Keratinocyte (primary cell): Measurements from ENCODE around the gene RPRD1B. TPM values are rescaled to one million over a fixed set of nuclear protein-coding genes. Genes with fewer than 3 reads are reported as not detected.

Experiments used
- DNase-seq: peaks from one replicate; pipeline ENCODE4 v3.0.0-alpha.2; 2011; ENCODE audit warnings: low read depth, missing footprints, low spot score
- FAIRE-seq: peaks from 2 replicates; lab custom pipeline; 2011; peaks lifted over from hg19 to GRCh38; lab: Jason Lieb, UNC
- H2AFZ ChIP-seq: 2 replicates; pipeline ENCODE4 v1.6.0; 2012; ENCODE audit warnings: low read length, control low read depth, inconsistent platforms; ENCODE audit not compliant: control insufficient read depth
- H3K27ac ChIP-seq: 2 replicates; pipeline ENCODE4 v1.5.1; 2011; ENCODE audit warnings: low read length; ENCODE audit not compliant: control insufficient read depth, insufficient read depth
- H3K27me3 ChIP-seq: 3 replicates; pipeline ENCODE4 v1.6.0; 2011; ENCODE audit warnings: low read length; ENCODE audit not compliant: control insufficient read depth, insufficient read depth; ENCODE audit errors: extremely low read depth
- H3K36me3 ChIP-seq, 2 experiments: 2 replicates in 1 of 2; 3 replicates in 1 of 2; pipeline ENCODE4 v1.5.1; 2011; ENCODE audit warnings: low read length in 2 of 2, mild to moderate bottlenecking in 1 of 2; ENCODE audit not compliant: control insufficient read depth in 2 of 2, insufficient read depth in 2 of 2; ENCODE audit errors: extremely low read depth in 1 of 2
- H3K4me1 ChIP-seq: 3 replicates; pipeline ENCODE4 v1.5.1; 2011; ENCODE audit warnings: low read length; ENCODE audit not compliant: control insufficient read depth, insufficient read depth; ENCODE audit errors: extremely low read depth
- H3K4me2 ChIP-seq: 3 replicates; pipeline ENCODE4 v1.6.0; 2011; ENCODE audit warnings: low read depth, low read length; ENCODE audit not compliant: control insufficient read depth, insufficient read depth; ENCODE audit errors: extremely low read depth
- H3K4me3 ChIP-seq, 3 experiments: fragments of 200-600 bp in 1 of 3; sonication (generic) in 1 of 3; 2 replicates in 2 of 3; 3 replicates in 1 of 3; pipeline ENCODE4 v1.5.1; 2011 to 2016; ENCODE audit warnings: low read length in 3 of 3, mild to moderate bottlenecking in 3 of 3, control low read depth in 2 of 3, inconsistent platforms in 1 of 3, low read depth in 1 of 3, mixed read lengths in 1 of 3, mixed run types in 1 of 3, moderate library complexity in 1 of 3; ENCODE audit not compliant: control insufficient read depth in 2 of 3, insufficient read depth in 2 of 3; ENCODE audit errors: extremely low read depth in 1 of 3
- H3K79me2 ChIP-seq: 2 replicates; pipeline ENCODE4 v1.6.0; 2012; ENCODE audit warnings: low read length; ENCODE audit not compliant: control insufficient read depth, insufficient read depth
- H3K9ac ChIP-seq: 3 replicates; pipeline ENCODE4 v1.6.0; 2011; ENCODE audit warnings: low read length; ENCODE audit not compliant: control insufficient read depth, insufficient read depth; ENCODE audit errors: extremely low read depth
- H3K9me1 ChIP-seq: 3 replicates; pipeline ENCODE4 v1.6.0; 2011; ENCODE audit warnings: low read length; ENCODE audit not compliant: control insufficient read depth, insufficient read depth; ENCODE audit errors: extremely low read depth
- H3K9me3 ChIP-seq: 2 replicates; pipeline ENCODE4 v1.5.1; 2012; ENCODE audit warnings: low read depth, low read length; ENCODE audit not compliant: control insufficient read depth
- H4K20me1 ChIP-seq: 3 replicates; pipeline ENCODE4 v1.6.0; 2011; ENCODE audit warnings: low read length; ENCODE audit not compliant: control insufficient read depth, insufficient read depth; ENCODE audit errors: extremely low read depth
- CTCF ChIP-seq, 3 experiments: IDR thresholded peaks in 1 of 3; conservative IDR thresholded peaks in 1 of 3; optimal IDR thresholded peaks in 1 of 3; 2 replicates in 2 of 3; 3 replicates in 1 of 3; pipeline versions ENCODE3 to v1.5.1; 2011; ENCODE audit warnings: low read length in 3 of 3, mild to moderate bottlenecking in 3 of 3, moderate library complexity in 2 of 3, control low read depth in 1 of 3, inconsistent platforms in 1 of 3; ENCODE audit not compliant: insufficient read depth in 2 of 3; ENCODE audit errors: extremely low read depth in 1 of 3
- EZH2 ChIP-seq: IDR thresholded peaks from one replicate; pipeline ENCODE4 v1.6.1; 2012; ENCODE audit warnings: inconsistent platforms, mild to moderate bottlenecking, low read length, moderate library complexity
- dilution Hi-C: fragments of 300-500 bp; cut with MboI; formaldehyde crosslinking; loops from one replicate; pipeline ENCODE4 v1.7.0; 2020; ENCODE audit warnings: low sequenced_read_pairs; ENCODE audit not compliant: extremely low pct_ligation_motif_present
- polyA plus RNA-seq, 5 experiments: library from polyadenylated mRNA; depleted of rRNA in 3 of 5; stranded (reverse) in 3 of 5; stranded (forward) in 1 of 5; unstranded in 1 of 5; fragments of >200 nt; gene quantifications; 1 replicate in 1 of 5; 2 replicates in 3 of 5; 3 replicates in 1 of 5; pipeline versions ENCODE4 v1.2.1 to v1.2.3, GENCODE V29; 2011 to 2012; ENCODE audit warnings: missing spikeins in 2 of 5, low read depth in 1 of 5, low replicate concordance in 1 of 5

Gene RPRD1B
- polyA plus RNA-seq, 1 donor (not counting 4 experiments of a cell fraction or from before 2014, with no cell fraction given) = 19.9 TPM

- H3K9me1 ChIP-seq = no peaks in the 10 kb centered on the region
- TF ChIP-seq EZH2 (no peak), CTCF (optimal IDR thresholded peaks at IDR 0.05 in 1 of 3, IDR thresholded peaks at IDR 0.05 in 1 of 3, conservative IDR thresholded peaks at IDR 0.05 in 1 of 3; ENCODE audit: extremely low read depth in 1 of 3, insufficient read depth in 2 of 3, low read length in 3 of 3) (no peak)
- H3K27ac ChIP-seq = no peak overlapping the region
- H3K36me3 ChIP-seq = no peaks in the 10 kb centered on the region
- DNase-seq (no peak), FAIRE-seq (no peak)
- peaks cover 10% of the 10 kb centered on the region for H3K4me1 ChIP-seq
- no peak overlapping the region for H3K4me3 ChIP-seq
- no peaks in the 10 kb centered on the region for H3K27me3 ChIP-seq
- H4K20me1 ChIP-seq = no peaks in the 10 kb centered on the region
- dilution Hi-C loops = no loop called here
- H3K4me2 ChIP-seq = no peak overlapping the region
- no peaks in the 10 kb centered on the region for H3K9me3 ChIP-seq
- no peak overlapping the region for H2AFZ ChIP-seq
- H3K9ac ChIP-seq = no peak overlapping the region
- no peaks in the 10 kb centered on the region for H3K79me2 ChIP-seq
These were observed 75.0 kb downstream of the RPRD1B start for GRCh38 chr20:38108438-38108985.

- H3K27me3 ChIP-seq = no peaks in the 10 kb centered on the region
- H3K9me1 ChIP-seq = no peaks in the 10 kb centered on the region
- no peak overlapping the region for H2AFZ ChIP-seq
- no peak for TF ChIP-seq EZH2
- TF ChIP-seq CTCF (optimal IDR thresholded peaks at IDR 0.05 in 1 of 3, IDR thresholded peaks at IDR 0.05 in 1 of 3, conservative IDR thresholded peaks at IDR 0.05 in 1 of 3; ENCODE audit: extremely low read depth in 1 of 3, insufficient read depth in 2 of 3, low read length in 3 of 3) = no peak
- no peak overlapping the region for H3K4me3 ChIP-seq
- H3K4me1 ChIP-seq = peaks cover 10% of the 10 kb centered on the region
- DNase-seq = no peak
- no peak overlapping the region for H3K27ac ChIP-seq
- dilution Hi-C loops = no loop called here
- no peak overlapping the region for H3K9ac ChIP-seq
- H4K20me1 ChIP-seq = no peaks in the 10 kb centered on the region
- H3K9me3 ChIP-seq = no peaks in the 10 kb centered on the region
- no peaks in the 10 kb centered on the region for H3K36me3 ChIP-seq
- no peak overlapping the region for H3K4me2 ChIP-seq
- H3K79me2 ChIP-seq = no peaks in the 10 kb centered on the region
- no peak for FAIRE-seq
These were observed 75.5 kb downstream of the RPRD1B start for GRCh38 chr20:38108986-38109541.
